Pancreas (tissue), 10 donors: ENCODE results near the gene OSBPL2. TPM values are rescaled to one million over a fixed set of nuclear protein-coding genes. Genes with fewer than 3 reads are reported as not detected.

Source experiments
- ATAC-seq, 4 donors: fragments of 200-7000 bp; cut with Tn5 transposase; one replicate each; pipeline versions ENCODE4 v1.8.0 to v1.9.1; 2020; ENCODE audit warnings: mild to moderate bottlenecking in 4 of 4, moderate library complexity in 4 of 4
- DNase-seq, 6 donors: peaks; one replicate each; pipeline ENCODE4 v3.0.0-alpha.2; 2020
- FAIRE-seq: peaks from 2 replicates; lab custom pipeline; 2012; peaks lifted over from hg19 to GRCh38; lab: Jason Lieb, UNC
- H3K27ac ChIP-seq, 4 donors: fragments of 200-600 bp; sonication (generic); 1 replicate in 3 of 4; 2 replicates in 1 of 4; pipeline versions ENCODE4 v1.5.0 to v1.8.0; 2020
- H3K27me3 ChIP-seq, 4 donors: fragments of 200-600 bp; one replicate each; pipeline ENCODE4 v1.8.0; 2021
- H3K36me3 ChIP-seq, 3 donors: fragments of 200-600 bp; sonication (generic) in 1 of 3; one replicate each; pipeline versions ENCODE4 v1.5.0 to v1.8.0; 2020 to 2021
- H3K4me1 ChIP-seq, 3 donors: fragments of 200-600 bp; one replicate each; pipeline ENCODE4 v1.8.0; 2021
- H3K4me3 ChIP-seq, 4 donors: fragments of 200-600 bp; sonication (generic) in 2 of 4; one replicate each; pipeline versions ENCODE4 v1.5.0 to v1.8.0; 2020 to 2021
- H3K9me3 ChIP-seq, 4 donors: fragments of 200-600 bp; one replicate each; pipeline ENCODE4 v1.8.0; 2021
- CTCF ChIP-seq, 4 donors: fragments of 200-600 bp; sonication (generic) in 3 of 4; IDR thresholded peaks; one replicate each; pipeline versions ENCODE4 v1.5.0 to v1.8.0; 2021; ENCODE audit warnings: antibody characterized with exemption in 4 of 4
- WGBS, 2 donors: extraction: QIAGEN DNeasy Blood & Tissue Kit; methylation state at CpG; one replicate each; pipeline ENCODE4 v1.1.7; 2013; 5-methylcytosine and 5-hydroxymethylcytosine counted together
- intact Hi-C, 3 donors: fragments of 100-400 bp; cut with DNase I; formaldehyde crosslinking; loops; one replicate each; pipeline versions ENCODE4 v1.11.1 to v1.14.2; 2022
- polyA plus RNA-seq, 2 donors: library from polyadenylated mRNA; stranded (reverse); fragments of 200-250 nt; gene quantifications; one replicate each; pipeline ENCODE4 v1.2.3, GENCODE V29; 2013
- total RNA-seq, 6 donors: library from RNA; stranded (reverse); fragmentation: NEBNext Ultra II Directional in 4 of 6; extraction: Animal tissue kit (Norgen Biotek cat#: 25700) in 4 of 6; gene quantifications; one replicate each; pipeline versions ENCODE4 v1.2.1 to v1.2.4, GENCODE V29; 2021 to 2023
- donor health status: healthy with polysubstance abuse.
- donor health status: DM: no; HTN: no; CAD: no; lungs with moderate emphysema.
- donor health status: DM: no; HTN: no; CAD: no.
- donor health status: control.
- donor health status: control.
- donor health status: Bipolar disorder and iron deficiency.
- donor health status: DM: yes; HTN: yes; CAD: no.
- donor health status: DM: no; HTN: no; CAD: no.
- donor health status: DM: no; HTN: no; CAD: no.
- donor health status: DM: yes; HTN: yes; CAD: no.

OSBPL2 gene
- total and polyA plus RNA-seq, 8 donors, result 33.3 to 56.8 (median 47.0) TPM

- intact Hi-C loops, result no loop called here
- DNase-seq (peak in 2 of 6 donors; percentile 14 to 34), FAIRE-seq (no peak), ATAC-seq (no peak)
- WGBS, 2 donors, result 81 to 83% methylated on average over 24 of the region's 24 CpGs
- Histone ChIP-seq H3K9me3 (no peaks in the 10 kb centered on the region), H3K36me3 (peaks cover 0 to 17% (median 7%) of the 10 kb centered on the region in 3 donors), H3K27ac (no peak overlapping the region), H3K4me1 (peaks cover 0 to 3% (median 0%) of the 10 kb centered on the region in 3 donors), H3K27me3 (no peaks in the 10 kb centered on the region), H3K4me3 (no peak overlapping the region)
- TF ChIP-seq CTCF (IDR thresholded peaks at IDR 0.05), result no peak
These were observed 15.9 kb downstream of the OSBPL2 start for GRCh38 chr20:62254021-62254724.

GRCh38 chr20:62255976-62256375 lies 17.7 kb downstream of the OSBPL2 start:
- FAIRE-seq, result no peak
- Histone ChIP-seq H3K27me3 (no peaks in the 10 kb centered on the region), H3K9me3 (no peaks in the 10 kb centered on the region), H3K4me1 (no peaks in the 10 kb centered on the region), H3K27ac (no peak overlapping the region), H3K4me3 (no peak overlapping the region), H3K36me3 (peaks cover 0 to 30% (median 12%) of the 10 kb centered on the region in 3 donors)
- ATAC-seq, result no peak
- 86 to 91% methylated on average over 10 of the region's 10 CpGs for WGBS, 2 donors
- DNase-seq, result no peak
- TF ChIP-seq CTCF (IDR thresholded peaks at IDR 0.05), result no peak
- intact Hi-C loops, result no loop called here

- peaks cover 4 to 54% (median 17%) of the 10 kb centered on the region in 3 donors for H3K36me3 ChIP-seq
- 75 to 82% methylated on average over 20 of the region's 20 CpGs for WGBS, 2 donors
- DNase-seq (no peak), ATAC-seq (peak in 3 of 4 donors; percentile 21 to 65 (median 39)), FAIRE-seq (no peak)
- intact Hi-C loops, result no loop called here
- H3K27me3 ChIP-seq, result no peaks in the 10 kb centered on the region
- no peaks in the 10 kb centered on the region for H3K9me3 ChIP-seq
- H3K4me1 ChIP-seq, result no peaks in the 10 kb centered on the region
- no peak overlapping the region for H3K4me3 ChIP-seq
- no peak for TF ChIP-seq CTCF (IDR thresholded peaks at IDR 0.05)
- H3K27ac ChIP-seq, result no peak overlapping the region
These were observed 20.4 kb downstream of the OSBPL2 start for GRCh38 chr20:62258499-62259293.

- Histone ChIP-seq H3K4me1 (no peaks in the 10 kb centered on the region), H3K27ac (no peak overlapping the region), H3K36me3 (peaks cover 4 to 58% (median 19%) of the 10 kb centered on the region in 3 donors), H3K9me3 (no peaks in the 10 kb centered on the region), H3K27me3 (no peaks in the 10 kb centered on the region), H3K4me3 (no peak overlapping the region)
- DNase-seq (no peak), ATAC-seq (no peak), FAIRE-seq (no peak)
- WGBS, 2 donors, result 86% methylated on average over 8 of the region's 8 CpGs
- TF ChIP-seq CTCF (IDR thresholded peaks at IDR 0.05), result no peak
- intact Hi-C loops, result no loop called here
These were observed 20.9 kb downstream of the OSBPL2 start for GRCh38 chr20:62259294-62259565.

GRCh38 chr20:62262064-62262463 lies 23.7 kb downstream of the OSBPL2 start:
- ATAC-seq, result no peak
- DNase-seq, result peak in 1 of 6 donors; percentile 9
- Histone ChIP-seq H3K4me1 (no peaks in the 10 kb centered on the region), H3K9me3 (no peaks in the 10 kb centered on the region), H3K36me3 (peaks cover 4 to 75% (median 22%) of the 10 kb centered on the region in 3 donors), H3K27me3 (no peaks in the 10 kb centered on the region), H3K4me3 (no peak overlapping the region), H3K27ac (no peak overlapping the region)
- 92 to 93% methylated on average over 10 of the region's 10 CpGs for WGBS, 2 donors
- FAIRE-seq, result no peak
- intact Hi-C loops, result no loop called here
- no peak for TF ChIP-seq CTCF (IDR thresholded peaks at IDR 0.05)
